LNCAP (cell line): ENCODE measurements around the gene ARMH4.

Experiments
- CTCF ChIP-seq: fragments of 450-650 bp; IDR thresholded peaks from 2 replicates; pipeline ENCODE4 v1.5.1; 2017; ENCODE audit warnings: mild to moderate bottlenecking

The ARMH4 gene

GRCh38 chr14:58026219-58026618 is 125.8 kb downstream of the ARMH4 start:
- TF ChIP-seq CTCF: no peak

- no peak for TF ChIP-seq CTCF
Measured at GRCh38 chr14:58014778-58015177, 137.2 kb downstream of the ARMH4 start.

- TF ChIP-seq CTCF: no peak
Measured at GRCh38 chr14:58002618-58003017, 149.4 kb downstream of the ARMH4 start.

GRCh38 chr14:57999979-58000378 is 152.0 kb downstream of the ARMH4 start:
- TF ChIP-seq CTCF: no peak

GRCh38 chr14:57999471-57999870 is 152.5 kb downstream of the ARMH4 start:
- TF ChIP-seq CTCF: no peak

- no peak for TF ChIP-seq CTCF
Measured at GRCh38 chr14:57998766-57999165, 153.2 kb downstream of the ARMH4 start.

GRCh38 chr14:57991353-57991752 is 160.7 kb downstream of the ARMH4 start:
- no peak for TF ChIP-seq CTCF

GRCh38 chr14:57988445-57988844 is 163.6 kb downstream of the ARMH4 start:
- no peak for TF ChIP-seq CTCF
